Lower lobe of right lung (tissue), 2 donors: ENCODE results near the gene PDE2A. TPM values are rescaled to one million over a fixed set of nuclear protein-coding genes. Genes with fewer than 3 reads are reported as not detected.

ENCODE experiments used
- ATAC-seq, 2 donors: fragments of 200-7000 bp; cut with Tn5 transposase; one replicate each; pipeline ENCODE4 v1.9.1; 2020 to 2022; ENCODE audit warnings: mild to moderate bottlenecking in 2 of 2, moderate library complexity in 2 of 2
- DNase-seq: peaks from one replicate; pipeline ENCODE4 v3.0.0-alpha.2; 2020
- H3K27ac ChIP-seq: fragments of 200-600 bp; one replicate; pipeline ENCODE4 v1.8.0; 2022
- H3K27me3 ChIP-seq: fragments of 200-600 bp; one replicate; pipeline ENCODE4 v1.8.0; 2022; ENCODE audit warnings: low read depth
- H3K36me3 ChIP-seq: fragments of 200-600 bp; one replicate; pipeline ENCODE4 v1.8.0; 2022; ENCODE audit warnings: mild to moderate bottlenecking
- H3K4me1 ChIP-seq: fragments of 200-600 bp; one replicate; pipeline ENCODE4 v1.8.0; 2022
- H3K4me3 ChIP-seq: fragments of 200-600 bp; one replicate; pipeline ENCODE4 v1.8.0; 2022; ENCODE audit warnings: mild to moderate bottlenecking
- H3K9me3 ChIP-seq: fragments of 200-600 bp; one replicate; pipeline ENCODE4 v1.8.0; 2022
- intact Hi-C: fragments of 100-400 bp; cut with DNase I; formaldehyde crosslinking; loops from one replicate; pipeline ENCODE4 v1.11.0; 2022
- total RNA-seq: library from RNA; stranded (reverse); fragmentation: NEBNext Ultra II Directional; extraction: Animal tissue kit (Norgen Biotek cat#: 25700); gene quantifications from one replicate; pipeline ENCODE4 v1.2.1, GENCODE V29; 2021
- TF ChIP-seq, protein P1 (sequence below): fragments of 200-600 bp; IDR thresholded peaks from one replicate; pipeline ENCODE4 v1.8.0; 2022; ENCODE audit warnings: antibody characterized with exemption, mild to moderate bottlenecking
- donor health status: DM: no; HTN: yes; CAD: no; lungs with severe emphysema.

The PDE2A gene
- total RNA-seq, 1 donor from 2014 or later, result 19.5 TPM

- Histone ChIP-seq H3K4me1 (peaks cover 25% of the 10 kb centered on the region), H3K27ac (peak overlapping the region; percentile 56), H3K27me3 (no peaks in the 10 kb centered on the region), H3K36me3 (no peaks in the 10 kb centered on the region), H3K9me3 (no peaks in the 10 kb centered on the region), H3K4me3 (no peak overlapping the region)
- intact Hi-C loops, result no loop called here
- DNase-seq (no peak), ATAC-seq (no peak)
- TF ChIP-seq, protein P1, sequence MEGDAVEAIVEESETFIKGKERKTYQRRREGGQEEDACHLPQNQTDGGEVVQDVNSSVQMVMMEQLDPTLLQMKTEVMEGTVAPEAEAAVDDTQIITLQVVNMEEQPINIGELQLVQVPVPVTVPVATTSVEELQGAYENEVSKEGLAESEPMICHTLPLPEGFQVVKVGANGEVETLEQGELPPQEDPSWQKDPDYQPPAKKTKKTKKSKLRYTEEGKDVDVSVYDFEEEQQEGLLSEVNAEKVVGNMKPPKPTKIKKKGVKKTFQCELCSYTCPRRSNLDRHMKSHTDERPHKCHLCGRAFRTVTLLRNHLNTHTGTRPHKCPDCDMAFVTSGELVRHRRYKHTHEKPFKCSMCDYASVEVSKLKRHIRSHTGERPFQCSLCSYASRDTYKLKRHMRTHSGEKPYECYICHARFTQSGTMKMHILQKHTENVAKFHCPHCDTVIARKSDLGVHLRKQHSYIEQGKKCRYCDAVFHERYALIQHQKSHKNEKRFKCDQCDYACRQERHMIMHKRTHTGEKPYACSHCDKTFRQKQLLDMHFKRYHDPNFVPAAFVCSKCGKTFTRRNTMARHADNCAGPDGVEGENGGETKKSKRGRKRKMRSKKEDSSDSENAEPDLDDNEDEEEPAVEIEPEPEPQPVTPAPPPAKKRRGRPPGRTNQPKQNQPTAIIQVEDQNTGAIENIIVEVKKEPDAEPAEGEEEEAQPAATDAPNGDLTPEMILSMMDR, result no peak
Measured at GRCh38 chr11:72606748-72607468, 67.3 kb downstream of the PDE2A start.

DNA sequence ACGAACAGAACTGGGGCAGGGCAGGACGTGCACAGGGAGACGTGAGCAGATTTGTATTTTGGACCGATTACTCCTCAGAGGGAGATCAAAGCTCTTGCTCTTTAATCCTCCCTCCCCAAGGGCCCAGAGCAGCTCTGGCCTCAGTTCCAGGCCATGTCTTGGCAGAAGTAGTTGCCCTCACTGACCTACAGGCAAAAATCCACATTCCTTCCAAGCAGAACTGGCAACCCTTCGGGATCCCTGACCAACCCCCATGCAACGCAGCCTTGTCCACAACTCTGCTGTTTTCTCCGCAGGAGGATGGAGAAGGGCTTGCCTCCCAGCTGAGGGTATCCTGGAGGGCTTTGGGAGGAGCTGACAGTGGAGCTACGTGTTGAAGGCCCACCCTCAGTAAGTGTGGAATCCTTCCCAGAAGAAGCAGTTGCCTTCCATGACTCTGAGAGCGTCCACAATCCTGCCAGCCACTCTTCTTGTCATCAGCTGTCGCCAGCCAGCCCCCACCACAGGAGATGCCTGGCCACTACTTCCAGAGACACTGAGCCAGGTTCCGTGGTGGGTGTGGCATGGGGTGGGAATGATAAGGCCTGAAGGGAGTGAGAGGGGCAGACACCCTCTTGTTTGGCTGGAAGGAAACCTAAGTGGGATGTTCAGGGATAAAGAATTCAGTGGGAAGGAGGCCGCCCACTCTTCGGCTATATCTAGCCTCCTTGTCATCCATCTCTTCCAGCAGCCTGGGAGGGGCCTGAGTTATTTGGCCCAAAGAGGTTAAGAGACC lies 68.1 kb downstream of the PDE2A start:
- DNase-seq (no peak), ATAC-seq (peak; percentile 27 to 36)
- peaks cover 21% of the 10 kb centered on the region for H3K4me1 ChIP-seq
- TF ChIP-seq, protein P1, result no peak
- H3K27me3 ChIP-seq, result no peaks in the 10 kb centered on the region
- no peaks in the 10 kb centered on the region for H3K36me3 ChIP-seq
- no peak overlapping the region for H3K4me3 ChIP-seq
- H3K9me3 ChIP-seq, result no peaks in the 10 kb centered on the region
- peak overlapping the region; percentile 49 for H3K27ac ChIP-seq
- intact Hi-C loops, result no loop called here

DNA sequence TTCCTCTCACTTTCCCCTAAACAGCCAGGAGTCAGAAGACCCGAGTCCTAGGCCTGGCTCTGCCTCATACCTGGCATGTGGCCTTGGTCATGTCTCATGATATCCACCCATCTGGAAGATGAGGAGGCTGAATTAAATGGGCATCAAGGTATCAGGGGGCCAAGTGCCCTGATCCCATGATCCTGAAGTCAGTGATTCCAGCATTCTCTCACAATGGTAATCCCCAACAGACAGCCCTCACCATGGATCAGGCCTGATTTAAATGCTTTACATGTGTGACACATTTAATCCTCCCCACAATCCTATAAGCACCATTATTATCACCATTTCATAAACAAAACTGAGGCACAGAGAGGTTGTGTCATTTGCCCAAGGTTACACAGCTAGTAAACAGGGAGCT lies 70.0 kb downstream of the PDE2A start:
- intact Hi-C loops, result no loop called here
- TF ChIP-seq, protein P1, result no peak
- DNase-seq (no peak), ATAC-seq (no peak)
- Histone ChIP-seq H3K4me3 (no peak overlapping the region), H3K27ac (no peak overlapping the region), H3K36me3 (no peaks in the 10 kb centered on the region), H3K4me1 (peaks cover 21% of the 10 kb centered on the region), H3K9me3 (no peaks in the 10 kb centered on the region), H3K27me3 (no peaks in the 10 kb centered on the region)

- H3K9me3 ChIP-seq, result no peaks in the 10 kb centered on the region
- H3K4me3 ChIP-seq, result no peak overlapping the region
- peaks cover 2% of the 10 kb centered on the region for H3K27me3 ChIP-seq
- TF ChIP-seq, protein P1, result no peak
- peaks cover 19% of the 10 kb centered on the region for H3K4me1 ChIP-seq
- intact Hi-C loops, result no loop called here
- no peaks in the 10 kb centered on the region for H3K36me3 ChIP-seq
- no peak for ATAC-seq
- H3K27ac ChIP-seq, result no peak overlapping the region
- no peak for DNase-seq
Measured at GRCh38 chr11:72602250-72602904, 71.8 kb downstream of the PDE2A start.

GRCh38 chr11:72600557-72600956 lies 73.7 kb downstream of the PDE2A start:
- Histone ChIP-seq H3K9me3 (no peaks in the 10 kb centered on the region), H3K27me3 (peaks cover 12% of the 10 kb centered on the region), H3K27ac (no peak overlapping the region), H3K36me3 (no peaks in the 10 kb centered on the region), H3K4me1 (peaks cover 4% of the 10 kb centered on the region), H3K4me3 (no peak overlapping the region)
- ATAC-seq (no peak), DNase-seq (no peak)
- intact Hi-C loops, result no loop called here
- TF ChIP-seq, protein P1, result no peak
